Transverse colon (tissue), 4 donors: ENCODE data around the gene SMAD7.

ENCODE experiments used
- EP300 ChIP-seq: sonication (generic); formaldehyde crosslinking; IDR thresholded peaks from one replicate; pipeline ENCODE4 v1.6.1; 2017; ENCODE audit warnings: antibody characterized with exemption, low read depth
- POLR2A ChIP-seq: fragments of 450-650 bp; IDR thresholded peaks from one replicate; pipeline ENCODE4 v1.6.1; 2016; ENCODE audit warnings: antibody characterized with exemption, mild to moderate bottlenecking, moderate library complexity
- POLR2AphosphoS5 ChIP-seq, 3 donors: sonication (generic); formaldehyde crosslinking; IDR thresholded peaks; one replicate each; pipeline ENCODE4 v1.6.1; 2016; ENCODE audit warnings: antibody characterized with exemption in 3 of 3
- TF ChIP-seq, protein P1 (sequence below), 5 experiments: fragments of 200-600 bp in 3 of 5; fragments of 450-650 bp in 2 of 5; sonication (generic) in 3 of 5; IDR thresholded peaks; 1 replicate in 2 of 5; 2 replicates in 3 of 5; pipeline ENCODE4 v1.5.1; 2016 to 2017; ENCODE audit warnings: antibody characterized with exemption in 5 of 5, inconsistent platforms in 3 of 5, mild to moderate bottlenecking in 2 of 5, moderate library complexity in 1 of 5

DNA sequence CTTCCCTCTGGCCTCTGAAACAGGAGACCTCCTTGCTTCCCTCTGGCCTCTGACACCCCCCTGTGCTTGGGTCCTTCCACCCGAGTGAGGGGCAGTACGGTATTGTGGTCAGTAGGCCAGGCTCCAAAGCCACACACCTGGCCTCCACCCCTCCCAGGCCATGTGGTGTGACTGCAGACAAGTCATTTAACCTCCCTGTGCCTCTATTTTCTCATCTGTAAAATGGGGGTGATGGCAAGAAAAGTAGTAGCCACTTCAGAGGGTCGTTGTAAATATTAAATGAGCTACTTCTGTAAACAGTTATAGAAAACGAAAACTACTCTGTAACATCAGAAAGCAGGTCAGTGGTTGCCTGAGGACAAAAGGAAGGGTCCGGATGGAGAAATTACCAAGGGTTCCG, 74.2 kb downstream of the SMAD7 start:
- TF ChIP-seq, protein P1, sequence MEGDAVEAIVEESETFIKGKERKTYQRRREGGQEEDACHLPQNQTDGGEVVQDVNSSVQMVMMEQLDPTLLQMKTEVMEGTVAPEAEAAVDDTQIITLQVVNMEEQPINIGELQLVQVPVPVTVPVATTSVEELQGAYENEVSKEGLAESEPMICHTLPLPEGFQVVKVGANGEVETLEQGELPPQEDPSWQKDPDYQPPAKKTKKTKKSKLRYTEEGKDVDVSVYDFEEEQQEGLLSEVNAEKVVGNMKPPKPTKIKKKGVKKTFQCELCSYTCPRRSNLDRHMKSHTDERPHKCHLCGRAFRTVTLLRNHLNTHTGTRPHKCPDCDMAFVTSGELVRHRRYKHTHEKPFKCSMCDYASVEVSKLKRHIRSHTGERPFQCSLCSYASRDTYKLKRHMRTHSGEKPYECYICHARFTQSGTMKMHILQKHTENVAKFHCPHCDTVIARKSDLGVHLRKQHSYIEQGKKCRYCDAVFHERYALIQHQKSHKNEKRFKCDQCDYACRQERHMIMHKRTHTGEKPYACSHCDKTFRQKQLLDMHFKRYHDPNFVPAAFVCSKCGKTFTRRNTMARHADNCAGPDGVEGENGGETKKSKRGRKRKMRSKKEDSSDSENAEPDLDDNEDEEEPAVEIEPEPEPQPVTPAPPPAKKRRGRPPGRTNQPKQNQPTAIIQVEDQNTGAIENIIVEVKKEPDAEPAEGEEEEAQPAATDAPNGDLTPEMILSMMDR (IDR thresholded peaks at IDR 0.05): no peak
- TF ChIP-seq POLR2AphosphoS5 (IDR thresholded peaks at IDR 0.05) (no peak), POLR2A (no peak), EP300 (no peak)
